ENCODE data around the gene BCAR1. TPM values are rescaled to one million over a fixed set of nuclear protein-coding genes. Genes with fewer than 3 reads are reported as not detected.

The BCAR1 gene
- total RNA-seq, 2 experiments from 2014 or later, result 0.67 to 0.81 TPM

- CTCF ChIA-PET, result interaction anchor here (2.0 kb wide), 1 partner anchor 33 kb away, joined by 6 read pairs; no protein-coding TSS in a partner anchor
- intact Hi-C loops (cut with micrococcal nuclease), result no loop called here
- H3K27ac Mint-ChIP-seq, result no peak overlapping the region
These were observed 15.6 kb upstream of the BCAR1 start for GRCh38 chr16:75266738-75267630.

DNA sequence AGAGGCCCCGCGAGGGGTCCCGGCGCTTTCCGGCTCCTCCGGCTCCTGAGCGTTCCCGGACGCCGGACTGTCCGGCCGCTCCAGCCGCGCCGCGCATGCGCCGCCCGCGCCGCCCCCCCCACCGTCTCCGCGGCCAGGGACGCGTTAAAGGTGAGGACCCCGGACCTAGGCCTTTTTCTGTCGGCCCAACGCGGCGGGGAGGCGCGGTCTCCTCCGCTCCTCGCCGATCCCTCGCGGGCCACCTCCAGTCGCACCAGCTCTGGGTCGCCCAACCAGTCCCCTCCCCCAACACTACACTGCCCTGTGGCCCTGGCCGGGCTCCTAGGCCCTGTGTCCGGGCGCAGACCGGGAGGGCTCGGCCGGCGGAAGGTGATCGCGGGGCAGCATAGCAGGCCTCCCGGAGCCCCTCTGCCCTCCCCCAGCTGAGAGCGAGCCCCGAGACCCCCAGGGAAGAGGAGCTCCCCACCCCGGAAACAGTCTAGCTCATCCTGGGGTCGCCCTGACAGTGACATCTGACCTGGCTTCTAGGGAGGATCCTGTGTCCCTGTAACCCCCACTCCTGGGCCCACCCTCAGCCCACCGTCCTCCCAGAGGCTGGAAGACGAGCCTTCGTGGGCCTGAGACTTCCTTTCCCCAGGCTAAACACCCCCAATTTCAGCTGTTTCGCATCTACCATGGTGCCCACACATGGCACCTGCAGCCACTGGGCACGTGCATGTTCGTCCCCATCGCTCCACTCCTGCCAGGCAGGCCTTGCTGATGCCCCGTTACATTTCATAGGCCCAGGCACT lies 14.7 kb upstream of the BCAR1 start:
- Mint-ChIP-seq H3K36me3 (ENCODE audit: low read depth) (no peaks in the 10 kb centered on the region), H3K4me3 (peak overlapping the region; percentile 58), H3K9me3 (no peaks in the 10 kb centered on the region), H3K27ac (no peak overlapping the region), H3K4me1 (ENCODE audit: low read depth) (peaks cover 2% of the 10 kb centered on the region), H3K27me3 (ENCODE audit: low read depth) (peaks cover 35% of the 10 kb centered on the region)
- DNase-seq, result no peak
- intact Hi-C loops (cut with micrococcal nuclease), result no loop called here
- CTCF ChIA-PET, result interaction anchor here (2.0 kb wide), 1 partner anchor 32 kb away, joined by 6 read pairs; no protein-coding TSS in a partner anchor

More at GRCh38 chr16:75266738-75267630, 15.6 kb upstream of the BCAR1 start:
- Mint-ChIP-seq H3K36me3 (ENCODE audit: low read depth) (no peaks in the 10 kb centered on the region), H3K4me1 (ENCODE audit: low read depth) (peaks cover 2% of the 10 kb centered on the region), H3K4me3 (no peak overlapping the region), H3K27me3 (ENCODE audit: low read depth) (peaks cover 35% of the 10 kb centered on the region), H3K9me3 (no peaks in the 10 kb centered on the region)
- no peak for DNase-seq

GRCh38 chr16:75264999-75265910 lies 13.8 kb upstream of the BCAR1 start:
- Mint-ChIP-seq H3K27me3 (ENCODE audit: low read depth) (peaks cover 35% of the 10 kb centered on the region), H3K36me3 (ENCODE audit: low read depth) (no peaks in the 10 kb centered on the region), H3K9me3 (no peaks in the 10 kb centered on the region), H3K4me3 (peak overlapping the region; percentile 42), H3K27ac (no peak overlapping the region), H3K4me1 (ENCODE audit: low read depth) (peaks cover 2% of the 10 kb centered on the region)
- intact Hi-C loops (cut with micrococcal nuclease), result no loop called here
- CTCF ChIA-PET, result interaction anchor here (2.0 kb wide), 1 partner anchor 31 kb away, joined by 6 read pairs; no protein-coding TSS in a partner anchor
- no peak for DNase-seq

- Mint-ChIP-seq H3K4me3 (peak overlapping the region; percentile 42), H3K4me1 (ENCODE audit: low read depth) (peaks cover 2% of the 10 kb centered on the region), H3K9me3 (no peaks in the 10 kb centered on the region), H3K27me3 (ENCODE audit: low read depth) (peaks cover 32% of the 10 kb centered on the region), H3K27ac (no peak overlapping the region), H3K36me3 (ENCODE audit: low read depth) (no peaks in the 10 kb centered on the region)
- intact Hi-C loops (cut with micrococcal nuclease), result no loop called here
- no peak for DNase-seq
- CTCF ChIA-PET, result no interaction called here
These were observed 13.1 kb upstream of the BCAR1 start for GRCh38 chr16:75264457-75264998.

GRCh38 chr16:75263963-75264445 lies 12.6 kb upstream of the BCAR1 start:
- Mint-ChIP-seq H3K4me1 (ENCODE audit: low read depth) (peaks cover 2% of the 10 kb centered on the region), H3K9me3 (no peaks in the 10 kb centered on the region), H3K27me3 (ENCODE audit: low read depth) (peaks cover 30% of the 10 kb centered on the region), H3K4me3 (peak overlapping the region; percentile 42), H3K27ac (no peak overlapping the region), H3K36me3 (ENCODE audit: low read depth) (no peaks in the 10 kb centered on the region)
- CTCF ChIA-PET, result no interaction called here
- no peak for DNase-seq
- intact Hi-C loops (cut with micrococcal nuclease), result no loop called here

- Mint-ChIP-seq H3K4me3 (no peak overlapping the region), H3K36me3 (ENCODE audit: low read depth) (no peaks in the 10 kb centered on the region), H3K27me3 (ENCODE audit: low read depth) (peaks cover 30% of the 10 kb centered on the region), H3K9me3 (no peaks in the 10 kb centered on the region), H3K27ac (no peak overlapping the region), H3K4me1 (ENCODE audit: low read depth) (peaks cover 2% of the 10 kb centered on the region)
- CTCF ChIA-PET, result no interaction called here
- intact Hi-C loops (cut with micrococcal nuclease), result no loop called here
- no peak for DNase-seq
These were observed 12.0 kb upstream of the BCAR1 start for GRCh38 chr16:75263291-75263962.

GRCh38 chr16:75262800-75263127 lies 11.3 kb upstream of the BCAR1 start:
- peaks cover 2% of the 10 kb centered on the region for H3K4me1 Mint-ChIP-seq (ENCODE audit: low read depth)
- H3K9me3 Mint-ChIP-seq, result no peaks in the 10 kb centered on the region
- H3K4me3 Mint-ChIP-seq, result no peak overlapping the region
- peaks cover 36% of the 10 kb centered on the region for H3K27me3 Mint-ChIP-seq (ENCODE audit: low read depth)
- intact Hi-C loops (cut with micrococcal nuclease), result no loop called here
- no peaks in the 10 kb centered on the region for H3K36me3 Mint-ChIP-seq (ENCODE audit: low read depth)
- no peak for DNase-seq
- CTCF ChIA-PET, result interaction anchor here (1.3 kb wide), 1 partner anchor 63 kb away, joined by 3 read pairs; no protein-coding TSS in a partner anchor
- H3K27ac Mint-ChIP-seq, result no peak overlapping the region

- H3K27ac Mint-ChIP-seq, result no peak overlapping the region
- intact Hi-C loops (cut with micrococcal nuclease), result no loop called here
- DNase-seq, result no peak
- CTCF ChIA-PET, result interaction anchor here (1.3 kb wide), 1 partner anchor 63 kb away, joined by 3 read pairs; no protein-coding TSS in a partner anchor
- peaks cover 36% of the 10 kb centered on the region for H3K27me3 Mint-ChIP-seq (ENCODE audit: low read depth)
- H3K9me3 Mint-ChIP-seq, result no peaks in the 10 kb centered on the region
- H3K4me1 Mint-ChIP-seq (ENCODE audit: low read depth), result peaks cover 2% of the 10 kb centered on the region
- no peak overlapping the region for H3K4me3 Mint-ChIP-seq
- H3K36me3 Mint-ChIP-seq (ENCODE audit: low read depth), result no peaks in the 10 kb centered on the region
These were observed 10.8 kb upstream of the BCAR1 start for GRCh38 chr16:75262104-75262799.

- Mint-ChIP-seq H3K4me3 (no peak overlapping the region), H3K27ac (no peak overlapping the region), H3K27me3 (ENCODE audit: low read depth) (peaks cover 36% of the 10 kb centered on the region), H3K4me1 (ENCODE audit: low read depth) (peaks cover 2% of the 10 kb centered on the region), H3K36me3 (ENCODE audit: low read depth) (no peaks in the 10 kb centered on the region), H3K9me3 (no peaks in the 10 kb centered on the region)
- DNase-seq, result no peak
- intact Hi-C loops (cut with micrococcal nuclease), result no loop called here
- CTCF ChIA-PET, result interaction anchor here (1.0 to 1.3 kb wide), 2 partner anchors 62 to 65 kb away, joined by 3 read pairs; no protein-coding TSS in a partner anchor
These were observed 10.2 kb upstream of the BCAR1 start for GRCh38 chr16:75261590-75262078.

GRCh38 chr16:75260851-75261589 lies 9.6 kb upstream of the BCAR1 start:
- H3K9me3 Mint-ChIP-seq, result no peaks in the 10 kb centered on the region
- intact Hi-C loops (cut with micrococcal nuclease), result no loop called here
- no peak overlapping the region for H3K27ac Mint-ChIP-seq
- DNase-seq, result no peak
- H3K4me3 Mint-ChIP-seq, result no peak overlapping the region
- no peaks in the 10 kb centered on the region for H3K4me1 Mint-ChIP-seq (ENCODE audit: low read depth)
- H3K36me3 Mint-ChIP-seq (ENCODE audit: low read depth), result no peaks in the 10 kb centered on the region
- CTCF ChIA-PET, result interaction anchor here (1.0 kb wide), 1 partner anchor 64 kb away, joined by 3 read pairs; no protein-coding TSS in a partner anchor
- peaks cover 31% of the 10 kb centered on the region for H3K27me3 Mint-ChIP-seq (ENCODE audit: low read depth)
